Natural killer cell treated with Interleukin-12 subunit alpha and Interleukin-12 subunit beta and Interleukin-15 and Interleukin-18, amount 100 ng/mL, for 72 hours (primary cell): ENCODE data around the gene ITGA2. TPM values are rescaled to one million over a fixed set of nuclear protein-coding genes. Genes with fewer than 3 reads are reported as not detected.
"Not testable (repeated sequence)": the region's sequence is repeated elsewhere in the genome, so short reads cannot be mapped to it uniquely, and the experiment has no call there.

ENCODE experiments used
- ATAC-seq, 2 donors: fragments of 150-1000 bp; cut with Tn5 transposase in 1 of 2; sonication (Bioruptor Pico), chemical (Tn5 transposase) in 1 of 2; 2 replicates each; pipeline ENCODE4 v1.10.0; 2021
- DNase-seq: peaks from one replicate; pipeline ENCODE4 v3.0.0; 2022; ENCODE audit warnings: low spot score
- H3K27ac Mint-ChIP-seq, 2 donors: 1 replicate in 1 of 2; 2 replicates in 1 of 2; pipeline ENCODE4 v1.8.0; 2022; ENCODE audit warnings: mixed read lengths in 2 of 2, mild to moderate bottlenecking in 1 of 2, moderate library complexity in 1 of 2
- H3K27me3 Mint-ChIP-seq, 2 donors: 1 replicate in 1 of 2; 2 replicates in 1 of 2; pipeline ENCODE4 v1.8.0; 2022; ENCODE audit warnings: mixed read lengths in 2 of 2
- H3K36me3 Mint-ChIP-seq: one replicate; pipeline ENCODE4 v1.8.0; 2022; ENCODE audit warnings: mixed read lengths
- H3K4me1 Mint-ChIP-seq, 2 donors: 1 replicate in 1 of 2; 2 replicates in 1 of 2; pipeline ENCODE4 v1.8.0; 2022; ENCODE audit warnings: low read depth in 2 of 2, mixed read lengths in 2 of 2, mild to moderate bottlenecking in 1 of 2
- H3K4me3 Mint-ChIP-seq: one replicate; pipeline ENCODE4 v1.8.0; 2022; ENCODE audit warnings: mixed read lengths
- H3K9me3 Mint-ChIP-seq: 2 replicates; pipeline ENCODE4 v1.8.0; 2022; ENCODE audit warnings: mixed read lengths
- total RNA-seq, 2 donors: library from RNA; stranded (reverse); gene quantifications; one replicate each; pipeline ENCODE4 v1.2.3, GENCODE V29; 2022

ITGA2 gene
- total RNA-seq, 2 donors from 2014 or later, result 0.10 to 0.17 TPM

DNA sequence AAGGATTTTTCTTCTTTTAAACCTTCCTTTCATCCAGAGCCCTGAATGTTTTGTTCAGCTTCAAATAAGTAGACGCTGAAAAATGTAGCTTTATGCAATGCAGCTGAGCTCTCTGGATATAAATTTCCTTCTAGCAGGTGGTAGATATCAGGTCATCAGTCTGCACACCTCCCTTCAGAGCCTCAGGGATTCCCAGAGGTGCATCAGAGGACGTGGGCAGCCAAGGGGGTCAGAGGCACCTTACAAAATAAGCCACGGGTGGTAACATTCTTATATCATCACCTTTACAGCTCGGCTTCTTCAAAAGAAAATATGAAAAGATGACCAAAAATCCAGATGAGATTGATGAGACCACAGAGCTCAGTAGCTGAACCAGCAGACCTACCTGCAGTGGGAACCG lies 101.1 kb downstream of the ITGA2 start:
- no peak for DNase-seq
- H3K4me1 Mint-ChIP-seq, result peaks cover 0 to 9% of the 10 kb centered on the region in 2 donors
- H3K4me3 Mint-ChIP-seq, result no peak overlapping the region
- H3K27me3 Mint-ChIP-seq, result peaks cover 0 to 2% of the 10 kb centered on the region in 2 donors
- H3K36me3 Mint-ChIP-seq, result no peaks in the 10 kb centered on the region
- ATAC-seq, result no peak
- peak overlapping the region in 1 of 2 donors; percentile 23 for H3K27ac Mint-ChIP-seq
- H3K9me3 Mint-ChIP-seq, result no peaks in the 10 kb centered on the region

DNA sequence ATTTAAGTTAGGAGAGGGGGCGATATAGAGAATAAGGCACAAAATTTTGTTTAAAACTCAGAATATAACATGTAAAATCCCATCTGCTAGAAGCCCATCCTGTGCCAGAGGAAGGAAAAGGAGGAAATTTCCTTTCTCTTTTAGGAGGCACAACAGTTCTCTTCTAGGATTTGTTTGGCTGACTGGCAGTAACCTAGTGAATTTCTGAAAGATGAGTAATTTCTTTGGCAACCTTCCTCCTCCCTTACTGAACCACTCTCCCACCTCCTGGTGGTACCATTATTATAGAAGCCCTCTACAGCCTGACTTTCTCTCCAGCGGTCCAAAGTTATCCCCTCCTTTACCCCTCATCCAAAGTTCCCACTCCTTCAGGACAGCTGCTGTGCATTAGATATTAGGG lies 102.1 kb downstream of the ITGA2 start:
- ATAC-seq, result no peak
- no peak overlapping the region for H3K27ac Mint-ChIP-seq
- H3K9me3 Mint-ChIP-seq, result no peaks in the 10 kb centered on the region
- no peak overlapping the region for H3K4me3 Mint-ChIP-seq
- peaks cover 0 to 9% of the 10 kb centered on the region in 2 donors for H3K4me1 Mint-ChIP-seq
- DNase-seq, result no peak
- no peaks in the 10 kb centered on the region for H3K36me3 Mint-ChIP-seq
- H3K27me3 Mint-ChIP-seq, result peaks cover 0 to 2% of the 10 kb centered on the region in 2 donors

DNA sequence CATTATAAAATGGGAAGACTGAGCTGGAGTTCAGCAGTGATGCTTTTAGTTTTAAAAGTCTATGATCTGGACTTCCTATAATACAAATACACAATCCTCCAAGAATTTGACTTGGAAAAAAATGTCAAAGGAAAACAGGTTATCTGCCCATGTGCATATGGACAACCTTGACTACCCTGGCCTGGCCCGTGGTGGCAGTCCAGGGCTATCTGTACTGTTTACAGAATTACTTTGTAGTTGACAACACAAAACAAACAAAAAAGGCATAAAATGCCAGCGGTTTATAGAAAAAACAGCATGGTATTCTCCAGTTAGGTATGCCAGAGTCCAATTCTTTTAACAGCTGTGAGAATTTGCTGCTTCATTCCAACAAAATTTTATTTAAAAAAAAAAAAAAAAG lies 103.1 kb downstream of the ITGA2 start:
- no peak overlapping the region for H3K27ac Mint-ChIP-seq
- H3K9me3 Mint-ChIP-seq, result no peaks in the 10 kb centered on the region
- ATAC-seq (no peak), DNase-seq (no peak)
- no peaks in the 10 kb centered on the region for H3K36me3 Mint-ChIP-seq
- no peak overlapping the region for H3K4me3 Mint-ChIP-seq
- peaks cover 0 to 9% of the 10 kb centered on the region in 2 donors for H3K4me1 Mint-ChIP-seq
- H3K27me3 Mint-ChIP-seq, result peaks cover 0 to 2% of the 10 kb centered on the region in 2 donors

DNA sequence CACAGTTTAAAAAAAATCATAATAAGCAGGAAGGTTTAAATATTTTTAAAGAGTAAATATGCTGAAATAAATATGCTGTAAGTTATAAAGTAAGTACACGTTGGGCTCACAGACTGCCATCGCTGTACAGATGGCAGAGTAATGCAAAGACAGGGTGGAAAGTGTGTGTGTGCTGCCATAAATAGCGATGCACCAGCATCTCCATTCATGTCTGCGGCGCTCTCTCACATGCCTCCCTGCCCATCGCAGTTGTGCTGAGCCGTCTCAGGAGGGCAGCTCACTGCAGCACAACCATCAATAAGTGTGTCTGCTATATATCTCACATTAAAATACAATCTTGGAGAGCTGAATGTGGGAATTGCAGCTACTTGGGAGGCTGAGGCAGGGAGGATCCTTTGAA lies 106.1 kb downstream of the ITGA2 start:
- Mint-ChIP-seq H3K36me3 (peaks cover 12% of the 10 kb centered on the region), H3K9me3 (no peaks in the 10 kb centered on the region), H3K27me3 (no peaks in the 10 kb centered on the region), H3K4me3 (no peak overlapping the region), H3K4me1 (no peaks in the 10 kb centered on the region), H3K27ac (no peak overlapping the region)
- ATAC-seq (no peak), DNase-seq (no peak)

DNA sequence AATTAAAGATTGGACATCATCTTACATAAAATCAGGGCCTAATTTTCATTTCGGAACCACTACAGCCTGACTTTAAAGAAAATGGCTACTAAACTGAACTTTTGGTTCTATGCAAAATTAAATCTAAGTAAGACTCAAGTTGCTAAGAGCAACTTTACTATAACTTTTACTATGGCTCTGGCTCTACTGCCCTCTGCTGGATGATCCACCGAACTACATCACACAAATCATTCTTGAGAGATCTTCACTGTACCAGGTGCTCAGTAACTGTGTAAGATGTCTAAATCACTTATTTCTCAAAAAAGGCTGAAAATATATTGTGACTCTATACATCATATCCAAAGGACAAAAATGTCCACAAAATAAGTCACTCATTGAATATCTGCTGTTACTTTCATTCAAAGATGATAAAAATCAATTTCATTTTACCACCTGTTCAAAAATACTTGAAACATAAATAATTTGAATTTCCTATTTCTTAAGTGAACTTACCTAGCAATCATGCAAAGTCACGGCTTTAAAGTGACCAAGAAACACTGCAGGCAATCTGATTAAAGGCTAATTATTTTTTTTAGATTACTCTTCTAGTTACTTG lies 106.9 kb downstream of the ITGA2 start:
- Mint-ChIP-seq H3K9me3 (no peaks in the 10 kb centered on the region), H3K4me1 (no peaks in the 10 kb centered on the region), H3K27me3 (no peaks in the 10 kb centered on the region), H3K4me3 (no peak overlapping the region), H3K27ac (no peak overlapping the region), H3K36me3 (peaks cover 12% of the 10 kb centered on the region)
- DNase-seq, result peak; percentile 72
- peak in 1 of 2 donors; percentile 72 for ATAC-seq

DNA sequence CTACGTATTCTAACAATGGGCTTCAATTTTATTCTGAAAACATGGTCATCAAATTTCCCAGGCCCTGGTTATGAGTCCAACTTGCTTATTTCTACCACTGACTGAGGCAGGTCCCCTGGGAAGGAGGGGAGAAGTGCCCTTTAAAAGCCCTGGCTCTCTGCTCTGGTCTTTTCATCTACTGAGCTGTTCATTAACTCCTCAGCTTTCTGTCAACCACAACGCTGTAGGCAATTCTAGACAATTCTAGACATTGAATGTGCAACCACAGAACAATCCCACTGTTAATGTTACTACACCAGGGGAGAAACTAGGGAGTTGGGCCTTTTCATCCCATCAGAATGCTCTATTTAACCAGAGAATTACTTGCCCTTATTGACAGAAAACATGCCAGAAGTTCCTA lies 110.4 kb downstream of the ITGA2 start:
- H3K4me1 Mint-ChIP-seq, result peaks cover 0 to 3% of the 10 kb centered on the region in 2 donors
- DNase-seq, result no peak
- H3K27ac Mint-ChIP-seq, result no peak overlapping the region
- H3K27me3 Mint-ChIP-seq, result no peaks in the 10 kb centered on the region
- no peak for ATAC-seq
- H3K9me3 Mint-ChIP-seq, result no peaks in the 10 kb centered on the region
- no peak overlapping the region for H3K4me3 Mint-ChIP-seq
- peaks cover 19% of the 10 kb centered on the region for H3K36me3 Mint-ChIP-seq

DNA sequence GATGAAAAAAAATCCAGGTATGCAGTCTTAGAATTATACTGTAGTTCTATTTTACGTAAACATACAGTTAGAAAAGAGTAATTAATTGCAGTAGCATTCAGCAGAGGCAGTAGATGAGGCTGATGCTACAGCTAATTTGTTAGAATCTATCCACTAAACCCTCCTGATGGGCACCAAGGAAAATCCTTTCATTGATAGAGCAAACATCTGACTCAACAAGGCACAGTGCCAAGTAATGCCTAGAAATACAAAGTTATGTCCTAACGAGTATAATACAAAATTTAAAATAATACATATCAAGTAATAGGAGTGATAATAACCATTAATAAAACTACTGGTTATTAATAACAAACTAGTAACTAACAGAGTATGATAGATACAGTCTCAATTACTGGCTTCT lies 111.5 kb downstream of the ITGA2 start:
- H3K27ac Mint-ChIP-seq, result no peak overlapping the region
- H3K4me1 Mint-ChIP-seq, result peaks cover 0 to 3% of the 10 kb centered on the region in 2 donors
- H3K27me3 Mint-ChIP-seq, result no peaks in the 10 kb centered on the region
- H3K4me3 Mint-ChIP-seq, result no peak overlapping the region
- no peak for ATAC-seq
- no peak for DNase-seq
- H3K9me3 Mint-ChIP-seq, result no peaks in the 10 kb centered on the region
- peaks cover 26% of the 10 kb centered on the region for H3K36me3 Mint-ChIP-seq

DNA sequence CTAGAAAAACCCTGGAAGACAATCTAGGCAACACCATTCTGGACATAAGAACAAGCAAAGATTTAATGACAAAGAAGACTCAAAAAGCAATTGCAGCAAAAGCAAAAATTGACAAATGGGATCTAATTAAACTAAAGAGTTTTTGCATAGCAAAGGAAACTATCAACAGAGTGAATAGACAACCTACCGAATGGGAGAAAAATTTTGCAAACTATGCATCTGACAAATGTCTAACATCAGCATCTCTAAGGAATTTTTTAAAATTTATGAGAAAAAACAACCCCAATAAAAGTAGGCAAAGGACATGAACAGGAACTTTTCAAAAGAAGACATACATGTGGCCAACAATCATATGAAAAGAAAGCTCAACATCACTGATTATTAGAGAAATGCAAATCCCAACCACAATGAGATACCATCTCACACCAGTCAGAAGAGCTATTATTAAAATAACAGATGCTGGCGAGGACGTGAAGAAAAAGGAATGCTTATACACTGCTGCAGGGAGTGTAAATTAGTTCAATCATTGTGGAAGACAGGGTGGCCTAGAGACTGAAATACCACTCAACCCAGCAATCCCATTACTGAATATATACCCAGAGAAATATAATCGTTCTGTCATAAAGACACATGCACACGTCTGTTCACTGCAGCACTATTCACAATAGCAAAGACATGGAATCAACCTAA lies 116.6 kb downstream of the ITGA2 start:
- DNase-seq, result no peak
- Mint-ChIP-seq H3K27me3 (no peaks in the 10 kb centered on the region), H3K36me3 (peaks cover 18% of the 10 kb centered on the region), H3K4me1 (peaks cover 23 to 25% of the 10 kb centered on the region in 2 donors), H3K27ac (no peak overlapping the region), H3K9me3 (no peaks in the 10 kb centered on the region), H3K4me3 (no peak overlapping the region)
- ATAC-seq, result no peak

DNA sequence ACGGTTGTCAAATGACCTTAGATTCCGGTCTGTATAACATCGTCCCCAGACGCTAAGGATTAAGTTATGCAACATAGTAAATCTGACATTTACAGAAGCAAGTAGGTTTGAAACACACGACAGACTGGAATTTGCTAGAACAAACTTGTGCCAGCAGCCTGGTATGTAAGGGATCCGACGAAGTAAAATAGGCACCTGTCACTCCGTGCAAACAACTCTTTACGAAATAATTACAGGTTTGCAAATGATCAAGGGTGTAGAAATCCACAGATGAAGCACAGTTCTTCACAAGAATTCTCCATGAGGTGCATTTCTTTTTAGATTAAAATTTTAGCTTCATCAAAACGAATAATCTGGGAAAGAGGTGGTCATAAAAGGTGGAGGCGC lies 119.9 kb downstream of the ITGA2 start:
- H3K9me3 Mint-ChIP-seq, result no peaks in the 10 kb centered on the region
- ATAC-seq (no peak), DNase-seq (no peak)
- peak overlapping the region; percentile 89 to 93 for H3K27ac Mint-ChIP-seq
- peaks cover 21 to 26% of the 10 kb centered on the region in 2 donors for H3K4me1 Mint-ChIP-seq
- peaks cover 12% of the 10 kb centered on the region for H3K36me3 Mint-ChIP-seq
- peak overlapping the region; percentile 99 for H3K4me3 Mint-ChIP-seq
- no peaks in the 10 kb centered on the region for H3K27me3 Mint-ChIP-seq

DNA sequence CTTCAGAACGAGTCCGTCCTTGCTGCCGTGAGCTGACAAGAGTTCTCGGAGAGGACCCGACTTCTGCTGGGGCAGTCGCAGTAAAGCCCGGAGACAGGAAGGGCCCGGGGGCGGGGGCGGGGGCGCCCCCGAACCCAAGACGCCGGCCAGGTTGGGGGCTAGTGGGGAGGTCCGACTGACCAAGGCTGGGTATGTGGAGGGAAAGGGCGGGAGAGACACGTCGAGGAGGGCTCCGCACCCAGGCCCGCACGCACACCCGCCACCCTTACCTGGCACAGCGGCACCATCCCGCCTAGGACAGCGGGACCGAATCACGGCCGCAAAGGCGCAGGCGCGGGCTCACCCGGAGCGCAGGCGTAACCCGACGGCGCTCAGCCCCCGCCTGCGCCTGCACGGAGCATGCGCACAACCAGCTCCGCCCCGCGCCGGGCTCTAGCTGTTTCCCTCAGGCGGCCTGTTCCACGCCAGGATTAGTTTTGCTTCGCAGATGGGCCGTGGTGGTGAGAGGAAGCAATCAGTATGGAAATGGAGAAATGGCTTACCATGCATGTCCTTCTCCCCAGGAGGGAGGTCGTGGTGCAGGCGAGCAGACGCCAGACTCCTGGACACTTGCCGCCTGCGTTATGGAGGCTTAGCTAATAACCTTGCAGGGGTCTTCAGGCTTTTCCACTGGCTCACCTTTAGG lies 120.4 kb downstream of the ITGA2 start, which contains the start of gene MOCS2:
Gene MOCS2 (minus strand): TSS at position 315 of the 685 bp plus-strand sequence. CDS start 2,583 bp downstream, outside the sequence.
- Mint-ChIP-seq H3K27me3 (no peaks in the 10 kb centered on the region), H3K36me3 (peaks cover 12% of the 10 kb centered on the region), H3K4me1 (peaks cover 21 to 26% of the 10 kb centered on the region in 2 donors), H3K4me3 (peak within 1 kb of the TSS; percentile 99), H3K27ac (peak within 1 kb of the TSS; percentile 89 to 93), H3K9me3 (no peaks in the 10 kb centered on the region)
- peak; percentile 92 for DNase-seq
- ATAC-seq, result peak; percentile 98 to 99

DNA sequence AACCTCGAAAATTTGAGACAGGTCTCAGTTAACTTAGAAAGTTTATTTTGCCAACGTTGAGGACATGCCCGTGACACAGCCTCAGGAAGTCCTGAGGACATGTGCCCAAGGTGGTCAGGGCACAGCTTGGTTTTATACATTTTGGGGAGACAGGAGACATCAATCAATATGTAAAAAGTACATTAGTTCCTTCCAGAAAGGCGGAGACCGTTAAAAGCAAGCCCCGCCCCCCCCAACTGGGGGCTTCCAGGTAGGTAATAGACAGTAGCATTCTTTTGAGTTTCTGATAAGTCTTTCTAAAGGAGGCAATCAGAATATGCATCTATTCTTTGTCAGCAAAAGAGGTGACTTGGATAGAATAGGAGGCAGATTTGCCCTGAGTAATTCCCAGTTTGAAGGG lies 121.0 kb downstream of the ITGA2 start:
- peak overlapping the region; percentile 89 to 93 for H3K27ac Mint-ChIP-seq
- H3K9me3 Mint-ChIP-seq, result no peaks in the 10 kb centered on the region
- ATAC-seq, result peak in 1 of 2 donors; percentile 8
- no peaks in the 10 kb centered on the region for H3K27me3 Mint-ChIP-seq
- peak overlapping the region; percentile 99 for H3K4me3 Mint-ChIP-seq
- H3K4me1 Mint-ChIP-seq, result peaks cover 21 to 26% of the 10 kb centered on the region in 2 donors
- peaks cover 8% of the 10 kb centered on the region for H3K36me3 Mint-ChIP-seq
- no peak for DNase-seq

DNA sequence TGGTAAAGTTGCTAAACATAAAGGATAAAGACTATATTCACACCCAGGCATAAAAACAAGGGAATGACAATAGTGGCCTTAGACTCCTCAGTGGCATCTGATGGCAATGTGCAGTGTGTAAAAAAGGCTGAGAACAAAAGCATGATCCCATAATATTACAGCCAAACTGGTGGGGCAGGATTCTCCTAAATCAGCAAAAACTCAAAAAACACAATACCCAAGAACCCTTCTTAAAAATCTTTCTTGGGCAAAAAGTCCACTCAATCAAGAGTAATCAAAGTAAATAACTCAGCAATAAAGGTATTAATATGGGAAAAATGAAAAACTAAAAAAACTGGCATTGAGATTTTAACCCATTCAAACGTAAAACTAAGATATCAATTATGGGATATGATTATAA lies 122.0 kb downstream of the ITGA2 start:
- H3K4me3 Mint-ChIP-seq, result peak overlapping the region; percentile 99
- H3K27ac Mint-ChIP-seq, result peak overlapping the region in 1 of 2 donors; percentile 93
- H3K36me3 Mint-ChIP-seq, result peaks cover under 1% of the 10 kb centered on the region
- ATAC-seq (no peak), DNase-seq (no peak)
- H3K4me1 Mint-ChIP-seq, result peaks cover 18 to 21% of the 10 kb centered on the region in 2 donors
- no peaks in the 10 kb centered on the region for H3K9me3 Mint-ChIP-seq
- no peaks in the 10 kb centered on the region for H3K27me3 Mint-ChIP-seq

DNA sequence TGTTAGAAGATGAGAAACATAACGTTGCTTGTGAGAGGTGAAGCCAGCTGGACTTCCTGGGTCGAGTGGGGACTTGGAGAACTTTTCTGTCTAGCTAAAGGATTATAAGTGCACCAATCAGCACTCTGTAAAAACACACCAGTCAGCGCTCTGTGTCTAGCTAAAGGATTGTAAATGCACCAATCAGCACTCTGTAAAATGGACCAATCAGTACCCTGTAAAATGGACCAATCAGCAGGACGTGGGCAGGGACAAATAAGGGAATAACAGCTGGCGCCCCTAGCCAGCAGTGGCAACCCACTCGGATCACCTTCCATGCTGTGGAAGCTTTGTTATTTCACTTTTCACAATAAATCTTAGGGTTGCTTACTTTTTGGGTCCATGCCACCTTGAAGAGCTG lies 123.2 kb downstream of the ITGA2 start:
- H3K27ac Mint-ChIP-seq, H3K9me3 Mint-ChIP-seq: not testable (repeated sequence)

DNA sequence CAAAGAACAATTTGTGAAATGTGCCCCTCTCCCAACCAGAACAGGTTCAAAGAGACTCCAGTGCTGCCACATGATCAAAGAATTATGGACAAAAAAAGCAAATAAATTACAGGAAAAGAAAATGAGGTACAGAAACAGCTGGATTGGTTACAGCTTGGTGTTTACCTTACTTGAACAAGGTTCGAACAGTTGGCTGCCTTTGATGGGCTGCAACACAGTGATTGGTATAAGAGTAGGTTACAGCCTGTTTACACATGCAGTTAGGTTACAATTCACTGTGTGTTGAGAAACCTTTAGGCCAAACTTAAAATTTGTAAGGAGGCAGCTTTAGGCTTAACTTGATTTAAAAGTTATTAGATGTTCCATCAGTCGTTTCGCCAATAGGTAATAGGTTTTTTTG lies 123.8 kb downstream of the ITGA2 start:
- Mint-ChIP-seq H3K27ac (no peak overlapping the region), H3K4me3 (no peak overlapping the region), H3K9me3 (no peaks in the 10 kb centered on the region), H3K27me3 (peaks cover 2 to 3% of the 10 kb centered on the region in 2 donors), H3K36me3 (no peaks in the 10 kb centered on the region), H3K4me1 (peaks cover 16 to 20% of the 10 kb centered on the region in 2 donors)
- ATAC-seq, result no peak
- no peak for DNase-seq

More for the DNA sequence above, 123.2 kb downstream of the ITGA2 start:
- H3K4me3 Mint-ChIP-seq, H3K27me3 Mint-ChIP-seq, H3K36me3 Mint-ChIP-seq, ATAC-seq, DNase-seq: not testable (repeated sequence)
- H3K4me1 Mint-ChIP-seq, result peaks cover 16 to 20% of the 10 kb centered on the region in 2 donors
